ENCODE measurements around the gene EPHB2.

Gene EPHB2

DNA sequence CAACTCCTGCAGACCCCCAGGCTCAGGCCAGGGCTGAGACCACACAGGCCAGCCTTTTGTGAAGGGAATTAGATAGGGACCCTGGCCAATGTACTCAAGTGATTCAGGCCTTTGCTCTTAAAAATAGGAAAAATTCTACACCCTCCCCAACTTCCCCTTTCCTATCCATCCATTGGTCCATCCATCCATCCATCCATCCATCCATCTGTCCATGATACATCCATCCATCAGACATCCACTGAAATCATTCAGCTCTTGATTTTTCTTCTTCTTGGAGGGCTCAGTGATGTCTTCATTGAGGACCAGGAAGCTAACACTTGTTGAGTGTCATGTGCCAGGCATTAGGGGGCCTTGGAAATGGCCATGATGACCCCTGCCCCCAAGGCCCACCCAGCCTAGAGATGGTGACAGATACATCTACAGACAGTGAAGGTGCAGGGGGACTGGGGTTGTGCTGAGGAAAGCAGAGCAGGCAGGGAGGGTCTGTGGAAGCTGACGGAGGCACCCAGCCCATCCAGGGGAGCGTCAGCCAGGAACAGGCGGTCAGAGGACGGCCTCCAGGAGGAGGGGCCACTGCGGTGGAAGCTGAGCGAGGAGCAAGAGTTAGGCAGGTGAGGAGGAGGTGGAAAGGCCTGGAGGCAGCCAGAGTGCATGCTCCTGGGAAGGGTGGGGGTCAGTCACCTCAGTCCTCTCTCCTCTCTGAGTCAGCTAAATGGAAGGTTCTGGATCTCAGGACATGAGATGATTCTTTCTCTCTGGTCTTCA is 81.9 kb downstream of the EPHB2 start:
- no peaks in the 10 kb centered on the region for H3K27me3 ChIP-seq (ENCODE audit: control insufficient read depth, insufficient read depth, low read length)
- H3K9ac ChIP-seq (ENCODE audit: low read length), result no peak overlapping the region
- no peaks in the 10 kb centered on the region for H3K9me3 ChIP-seq (ENCODE audit: control insufficient read depth, insufficient read depth, low read depth, low read length)
- no peaks in the 10 kb centered on the region for H3K36me3 ChIP-seq (ENCODE audit: control insufficient read depth, insufficient read depth, low read length)
- peaks cover 40% of the 10 kb centered on the region for H3K4me1 ChIP-seq (ENCODE audit: control insufficient read depth, insufficient read depth, low read length)
- no peak overlapping the region for H3K4me3 ChIP-seq (ENCODE audit: low read depth, low read length)
- H3K27ac ChIP-seq (ENCODE audit: low read depth, low read length), result no peak overlapping the region

GRCh38 chr1:22793647-22794046 is 83.0 kb downstream of the EPHB2 start:
- H3K4me3 ChIP-seq (ENCODE audit: low read depth, low read length), result no peak overlapping the region
- H3K9ac ChIP-seq (ENCODE audit: low read length), result no peak overlapping the region

DNA sequence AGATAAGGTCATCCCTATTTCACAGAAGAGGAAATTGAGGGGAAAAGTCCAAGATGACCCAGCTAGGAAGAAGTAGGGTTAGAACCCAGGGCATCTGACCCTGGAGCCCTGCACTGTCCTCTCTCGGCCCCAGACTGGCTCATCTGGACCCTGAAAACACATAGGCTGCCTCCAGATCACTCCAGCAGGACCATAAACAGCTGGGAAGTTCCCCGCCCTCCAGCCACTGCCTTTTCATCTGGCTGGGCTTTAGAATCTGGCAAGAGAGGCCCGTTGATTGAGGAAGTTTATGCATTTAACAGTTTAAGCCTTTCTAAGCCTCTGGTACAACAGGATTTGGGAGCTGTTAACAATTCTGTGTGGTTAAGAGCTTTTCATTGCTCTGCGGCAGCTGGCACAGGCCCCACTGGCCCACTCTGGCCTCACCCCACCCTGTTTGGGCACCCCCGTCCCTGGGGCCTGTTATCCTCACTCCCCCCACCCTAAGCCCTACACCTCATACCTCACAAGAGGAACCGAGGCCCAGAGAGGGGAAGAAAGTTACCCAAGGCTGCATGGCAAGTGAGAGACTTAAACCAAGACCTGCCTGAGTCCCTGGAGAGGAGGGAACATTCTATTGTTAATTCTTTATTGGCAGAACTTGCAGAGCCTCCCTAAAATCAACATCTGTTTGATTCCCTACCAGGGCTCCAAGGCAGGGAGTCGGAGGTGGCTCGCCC is 84.2 kb downstream of the EPHB2 start:
- no peaks in the 10 kb centered on the region for H3K36me3 ChIP-seq (ENCODE audit: control insufficient read depth, insufficient read depth, low read length)
- H3K27me3 ChIP-seq (ENCODE audit: control insufficient read depth, insufficient read depth, low read length), result no peaks in the 10 kb centered on the region
- no peak overlapping the region for H3K9ac ChIP-seq (ENCODE audit: low read length)
- no peaks in the 10 kb centered on the region for H3K9me3 ChIP-seq (ENCODE audit: control insufficient read depth, insufficient read depth, low read depth, low read length)
- H3K4me3 ChIP-seq (ENCODE audit: low read depth, low read length), result no peak overlapping the region
- H3K27ac ChIP-seq (ENCODE audit: low read depth, low read length), result no peak overlapping the region
- peaks cover 33% of the 10 kb centered on the region for H3K4me1 ChIP-seq (ENCODE audit: control insufficient read depth, insufficient read depth, low read length)

More at GRCh38 chr1:22793647-22794046, 83.0 kb downstream of the EPHB2 start:
- no peaks in the 10 kb centered on the region for H3K36me3 ChIP-seq (ENCODE audit: control insufficient read depth, insufficient read depth, low read length)
- no peaks in the 10 kb centered on the region for H3K27me3 ChIP-seq (ENCODE audit: control insufficient read depth, insufficient read depth, low read length)
- no peaks in the 10 kb centered on the region for H3K9me3 ChIP-seq (ENCODE audit: control insufficient read depth, insufficient read depth, low read depth, low read length)
- H3K27ac ChIP-seq (ENCODE audit: low read depth, low read length), result no peak overlapping the region
- H3K4me1 ChIP-seq (ENCODE audit: control insufficient read depth, insufficient read depth, low read length), result peaks cover 40% of the 10 kb centered on the region

- H3K36me3 ChIP-seq (ENCODE audit: control insufficient read depth, insufficient read depth, low read length), result no peaks in the 10 kb centered on the region
- H3K4me1 ChIP-seq (ENCODE audit: control insufficient read depth, insufficient read depth, low read length), result peaks cover 28% of the 10 kb centered on the region
- no peaks in the 10 kb centered on the region for H3K27me3 ChIP-seq (ENCODE audit: control insufficient read depth, insufficient read depth, low read length)
- no peaks in the 10 kb centered on the region for H3K9me3 ChIP-seq (ENCODE audit: control insufficient read depth, insufficient read depth, low read depth, low read length)
- no peak overlapping the region for H3K4me3 ChIP-seq (ENCODE audit: low read depth, low read length)
- H3K27ac ChIP-seq (ENCODE audit: low read depth, low read length), result no peak overlapping the region
- no peak overlapping the region for H3K9ac ChIP-seq (ENCODE audit: low read length)
These were observed 84.7 kb downstream of the EPHB2 start for GRCh38 chr1:22795366-22795714.

DNA sequence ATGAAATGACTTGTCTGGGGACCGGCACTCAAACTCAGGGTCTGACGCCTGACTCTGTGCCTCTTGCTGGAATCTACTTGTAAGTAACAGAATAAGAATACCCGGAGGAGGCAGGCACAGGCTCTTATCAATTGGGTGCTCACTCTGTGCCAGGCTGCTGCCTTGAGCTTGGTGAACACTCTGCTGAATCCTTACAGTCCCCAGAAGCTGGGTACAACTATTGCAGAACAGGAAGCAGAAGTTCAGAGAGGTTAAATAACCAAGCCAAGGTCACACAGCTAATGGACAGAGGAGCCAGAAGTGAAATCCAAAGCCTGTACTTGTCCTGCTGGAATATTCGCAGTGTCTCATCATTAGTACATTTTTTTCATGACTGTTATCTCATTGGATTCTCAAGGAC is 86.0 kb downstream of the EPHB2 start:
- no peaks in the 10 kb centered on the region for H3K9me3 ChIP-seq (ENCODE audit: control insufficient read depth, insufficient read depth, low read depth, low read length)
- H3K4me1 ChIP-seq (ENCODE audit: control insufficient read depth, insufficient read depth, low read length), result peaks cover 27% of the 10 kb centered on the region
- no peaks in the 10 kb centered on the region for H3K36me3 ChIP-seq (ENCODE audit: control insufficient read depth, insufficient read depth, low read length)
- H3K4me3 ChIP-seq (ENCODE audit: low read depth, low read length), result no peak overlapping the region
- H3K9ac ChIP-seq (ENCODE audit: low read length), result no peak overlapping the region
- no peaks in the 10 kb centered on the region for H3K27me3 ChIP-seq (ENCODE audit: control insufficient read depth, insufficient read depth, low read length)
- no peak overlapping the region for H3K27ac ChIP-seq (ENCODE audit: low read depth, low read length)

DNA sequence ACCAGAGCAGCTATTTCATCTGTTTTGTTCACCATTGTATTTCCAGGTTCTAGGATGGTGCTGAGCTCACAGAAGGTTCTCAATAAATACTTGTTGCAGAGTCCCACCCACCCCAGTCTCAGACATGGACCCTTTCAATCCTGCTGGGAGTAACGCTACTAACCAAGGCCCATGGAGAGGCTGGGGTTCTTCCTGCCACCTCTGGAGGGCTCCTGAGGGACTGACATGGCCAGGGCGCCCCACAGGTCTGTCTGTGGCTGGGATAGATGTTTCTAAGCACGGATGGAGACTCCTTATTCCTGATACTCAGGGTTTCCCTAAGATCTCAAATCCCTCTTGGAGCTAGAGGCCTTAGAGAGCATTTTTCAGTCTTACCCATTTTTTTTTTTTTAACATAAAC is 87.4 kb downstream of the EPHB2 start:
- no peak overlapping the region for H3K9ac ChIP-seq (ENCODE audit: low read length)
- H3K9me3 ChIP-seq (ENCODE audit: control insufficient read depth, insufficient read depth, low read depth, low read length), result no peaks in the 10 kb centered on the region
- no peaks in the 10 kb centered on the region for H3K27me3 ChIP-seq (ENCODE audit: control insufficient read depth, insufficient read depth, low read length)
- H3K4me3 ChIP-seq (ENCODE audit: low read depth, low read length), result no peak overlapping the region
- no peak overlapping the region for H3K27ac ChIP-seq (ENCODE audit: low read depth, low read length)
- H3K4me1 ChIP-seq (ENCODE audit: control insufficient read depth, insufficient read depth, low read length), result peaks cover 25% of the 10 kb centered on the region
- H3K36me3 ChIP-seq (ENCODE audit: control insufficient read depth, insufficient read depth, low read length), result no peaks in the 10 kb centered on the region

DNA sequence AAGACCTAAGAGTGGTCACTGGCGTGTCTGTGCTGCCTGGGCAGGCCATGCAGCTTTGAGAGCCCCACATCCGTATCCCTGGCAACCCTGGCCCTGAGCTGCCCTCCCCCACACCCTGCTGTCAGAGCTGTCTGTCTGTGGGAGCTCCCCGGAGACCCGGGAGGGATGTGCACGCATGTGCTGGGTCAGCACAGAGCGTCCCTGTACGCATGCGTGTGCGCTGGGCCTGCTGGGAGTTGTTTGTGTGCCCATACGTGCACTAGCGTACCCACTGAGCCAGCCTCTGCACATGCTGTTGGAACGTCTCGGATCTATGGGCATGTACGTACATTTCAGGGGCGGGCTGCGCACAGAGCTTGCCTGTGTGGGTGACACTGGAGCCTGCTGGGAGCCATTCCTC is 89.3 kb downstream of the EPHB2 start:
- Histone ChIP-seq H3K36me3 (ENCODE audit: control insufficient read depth, insufficient read depth, low read length) (no peaks in the 10 kb centered on the region), H3K9ac (ENCODE audit: low read length) (no peak overlapping the region), H3K27me3 (ENCODE audit: control insufficient read depth, insufficient read depth, low read length) (no peaks in the 10 kb centered on the region), H3K4me3 (ENCODE audit: low read depth, low read length) (no peak overlapping the region), H3K4me1 (ENCODE audit: control insufficient read depth, insufficient read depth, low read length) (peaks cover 24% of the 10 kb centered on the region), H3K9me3 (ENCODE audit: control insufficient read depth, insufficient read depth, low read depth, low read length) (no peaks in the 10 kb centered on the region), H3K27ac (ENCODE audit: low read depth, low read length) (no peak overlapping the region)

GRCh38 chr1:22800629-22801028 is 90.0 kb downstream of the EPHB2 start:
- Histone ChIP-seq H3K27me3 (ENCODE audit: control insufficient read depth, insufficient read depth, low read length) (no peaks in the 10 kb centered on the region), H3K27ac (ENCODE audit: low read depth, low read length) (no peak overlapping the region), H3K9me3 (ENCODE audit: control insufficient read depth, insufficient read depth, low read depth, low read length) (no peaks in the 10 kb centered on the region), H3K4me3 (ENCODE audit: low read depth, low read length) (no peak overlapping the region), H3K9ac (ENCODE audit: low read length) (no peak overlapping the region), H3K4me1 (ENCODE audit: control insufficient read depth, insufficient read depth, low read length) (peaks cover 29% of the 10 kb centered on the region), H3K36me3 (ENCODE audit: control insufficient read depth, insufficient read depth, low read length) (no peaks in the 10 kb centered on the region)

DNA sequence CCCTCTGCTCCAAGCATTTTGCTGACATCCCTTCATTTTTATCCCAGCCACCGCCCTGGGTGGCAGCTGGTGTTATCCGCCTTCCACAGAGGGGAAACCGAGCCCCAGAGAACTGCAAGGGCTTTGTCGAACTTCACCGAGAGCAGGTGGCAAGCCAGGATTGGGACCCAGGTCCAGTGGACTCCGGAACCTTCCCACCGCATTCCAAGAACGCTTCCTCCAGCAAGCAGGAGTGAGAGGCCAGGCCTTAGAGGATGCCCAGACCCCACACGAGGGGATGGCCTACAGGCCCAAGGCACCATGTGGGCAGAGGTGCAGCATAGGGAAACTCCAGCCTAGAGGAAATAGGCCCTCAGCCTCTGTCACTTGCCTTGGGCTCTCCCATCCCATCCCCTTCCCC is 90.7 kb downstream of the EPHB2 start:
- no peak overlapping the region for H3K9ac ChIP-seq (ENCODE audit: low read length)
- H3K27me3 ChIP-seq (ENCODE audit: control insufficient read depth, insufficient read depth, low read length), result no peaks in the 10 kb centered on the region

DNA sequence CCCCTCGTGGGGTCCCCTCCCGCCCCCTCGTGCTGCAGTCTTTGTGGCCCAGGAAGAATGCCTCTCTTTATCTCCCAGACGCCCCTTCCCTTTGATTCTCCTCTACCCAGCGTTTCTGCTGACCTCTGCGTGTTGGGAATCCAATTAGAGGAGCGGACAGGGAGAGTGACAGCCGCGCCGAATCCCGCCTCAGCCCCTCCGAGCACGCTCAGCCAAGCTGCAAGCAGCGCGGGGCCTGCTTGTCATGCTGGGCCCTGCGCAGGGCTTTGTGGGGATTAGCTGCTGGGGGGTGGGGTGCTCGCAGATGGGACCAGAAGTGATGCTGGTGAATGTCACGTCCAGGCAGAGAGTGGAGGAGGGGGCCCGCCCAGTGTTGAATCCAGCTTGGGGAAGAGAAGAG is 91.1 kb downstream of the EPHB2 start:
- Histone ChIP-seq H3K4me1 (ENCODE audit: control insufficient read depth, insufficient read depth, low read length) (peaks cover 36% of the 10 kb centered on the region), H3K9ac (ENCODE audit: low read length) (no peak overlapping the region), H3K36me3 (ENCODE audit: control insufficient read depth, insufficient read depth, low read length) (no peaks in the 10 kb centered on the region), H3K27me3 (ENCODE audit: control insufficient read depth, insufficient read depth, low read length) (no peaks in the 10 kb centered on the region), H3K27ac (ENCODE audit: low read depth, low read length) (no peak overlapping the region), H3K9me3 (ENCODE audit: control insufficient read depth, insufficient read depth, low read depth, low read length) (no peaks in the 10 kb centered on the region), H3K4me3 (ENCODE audit: low read depth, low read length) (no peak overlapping the region)

More for the DNA sequence above, 90.7 kb downstream of the EPHB2 start:
- no peaks in the 10 kb centered on the region for H3K9me3 ChIP-seq (ENCODE audit: control insufficient read depth, insufficient read depth, low read depth, low read length)
- no peak overlapping the region for H3K4me3 ChIP-seq (ENCODE audit: low read depth, low read length)
- peaks cover 32% of the 10 kb centered on the region for H3K4me1 ChIP-seq (ENCODE audit: control insufficient read depth, insufficient read depth, low read length)
- no peak overlapping the region for H3K27ac ChIP-seq (ENCODE audit: low read depth, low read length)
- H3K36me3 ChIP-seq (ENCODE audit: control insufficient read depth, insufficient read depth, low read length), result no peaks in the 10 kb centered on the region

DNA sequence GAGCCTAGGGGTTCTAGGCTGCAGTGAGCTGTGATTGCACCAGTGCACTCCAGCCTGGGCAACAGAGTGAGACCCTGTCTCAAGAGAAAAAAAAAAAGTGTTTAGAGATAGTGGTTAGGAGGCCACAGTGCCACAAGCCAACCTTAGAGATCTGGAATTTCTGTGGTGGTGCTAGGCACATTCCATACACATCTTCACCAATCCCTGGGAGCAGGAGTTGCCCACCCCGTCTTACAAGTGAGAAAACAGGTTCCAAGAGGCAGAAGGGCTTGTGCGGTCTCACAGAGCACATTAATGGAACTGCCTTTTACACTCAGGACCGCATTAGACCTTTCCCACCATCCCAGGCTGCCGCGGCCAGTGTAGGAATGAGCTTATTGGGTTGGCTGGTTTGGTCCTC is 93.2 kb downstream of the EPHB2 start:
- Histone ChIP-seq H3K27ac (ENCODE audit: low read depth, low read length) (no peak overlapping the region), H3K4me3 (ENCODE audit: low read depth, low read length) (no peak overlapping the region), H3K9ac (ENCODE audit: low read length) (no peak overlapping the region), H3K27me3 (ENCODE audit: control insufficient read depth, insufficient read depth, low read length) (no peaks in the 10 kb centered on the region), H3K36me3 (ENCODE audit: control insufficient read depth, insufficient read depth, low read length) (no peaks in the 10 kb centered on the region), H3K4me1 (ENCODE audit: control insufficient read depth, insufficient read depth, low read length) (peaks cover 39% of the 10 kb centered on the region), H3K9me3 (ENCODE audit: control insufficient read depth, insufficient read depth, low read depth, low read length) (no peaks in the 10 kb centered on the region)
